ENCODE measurements around the gene JAZF1.

JAZF1 gene

GRCh38 chr7:28041508-28042314, 138.9 kb downstream of the JAZF1 start:
- Histone ChIP-seq H3K27ac (ENCODE audit: low read depth, low read length) (no peak overlapping the region), H3K79me2 (ENCODE audit: insufficient read depth, low read length) (no peaks in the 10 kb centered on the region), H2AFZ (ENCODE audit: low read depth, low read length, severe bottlenecking) (no peak overlapping the region), H3K9me3 (ENCODE audit: insufficient read depth, low read length) (no peaks in the 10 kb centered on the region), H3F3A (ENCODE audit: insufficient read depth) (no peaks in the 10 kb centered on the region), H3K36me3 (ENCODE audit: low read length) (no peaks in the 10 kb centered on the region), H3K9me2 (replicated peaks; ENCODE audit: insufficient read depth, low read length) (no peaks in the 10 kb centered on the region), H3K27me3 (ENCODE audit: low read length) (no peaks in the 10 kb centered on the region), H4K20me1 (ENCODE audit: low read depth, low read length) (no peaks in the 10 kb centered on the region), H3K9ac (ENCODE audit: low read length) (no peak overlapping the region), H3K4me3 (ENCODE audit: insufficient read depth, low read length, poor library complexity, severe bottlenecking) (no peak overlapping the region), H3K4me2 (ENCODE audit: low read depth, low read length, poor library complexity, severe bottlenecking) (no peak overlapping the region)
- no peak for TF ChIP-seq CTCF (IDR thresholded peaks at IDR 0.05; ENCODE audit: insufficient read depth, low read length, poor library complexity, severe bottlenecking)
- TF ChIP-seq EZH2phosphoT487 (conservative IDR thresholded peaks at IDR 0.05; ENCODE audit: low read length): no peak

- Histone ChIP-seq H3K4me2 (ENCODE audit: low read depth, low read length, poor library complexity, severe bottlenecking) (no peak overlapping the region), H3K79me2 (ENCODE audit: insufficient read depth, low read length) (no peaks in the 10 kb centered on the region), H4K20me1 (ENCODE audit: low read depth, low read length) (peaks cover 5% of the 10 kb centered on the region; the same call in 1 of the 2 replicates), H3F3A (ENCODE audit: insufficient read depth) (no peaks in the 10 kb centered on the region), H3K9me3 (ENCODE audit: insufficient read depth, low read length) (no peaks in the 10 kb centered on the region), H3K9me2 (replicated peaks; ENCODE audit: insufficient read depth, low read length) (no peaks in the 10 kb centered on the region), H3K36me3 (ENCODE audit: low read length) (no peaks in the 10 kb centered on the region), H3K27ac (ENCODE audit: low read depth, low read length) (no peak overlapping the region), H2AFZ (ENCODE audit: low read depth, low read length, severe bottlenecking) (no peak overlapping the region), H3K27me3 (ENCODE audit: low read length) (no peaks in the 10 kb centered on the region), H3K4me3 (ENCODE audit: insufficient read depth, low read length, poor library complexity, severe bottlenecking) (no peak overlapping the region), H3K9ac (ENCODE audit: low read length) (no peak overlapping the region)
- no peak for TF ChIP-seq CTCF (IDR thresholded peaks at IDR 0.05; ENCODE audit: insufficient read depth, low read length, poor library complexity, severe bottlenecking)
- no peak for TF ChIP-seq EZH2phosphoT487 (conservative IDR thresholded peaks at IDR 0.05; ENCODE audit: low read length)
Measured at GRCh38 chr7:28038175-28038797, 142.3 kb downstream of the JAZF1 start.

GRCh38 chr7:28037220-28038010, 143.2 kb downstream of the JAZF1 start:
- no peaks in the 10 kb centered on the region for H3K79me2 ChIP-seq (ENCODE audit: insufficient read depth, low read length)
- no peak overlapping the region for H2AFZ ChIP-seq (ENCODE audit: low read depth, low read length, severe bottlenecking)
- H3K4me3 ChIP-seq (ENCODE audit: insufficient read depth, low read length, poor library complexity, severe bottlenecking): no peak overlapping the region
- H3K9me3 ChIP-seq (ENCODE audit: insufficient read depth, low read length): no peaks in the 10 kb centered on the region
- H3K4me2 ChIP-seq (ENCODE audit: low read depth, low read length, poor library complexity, severe bottlenecking): no peak overlapping the region
- H3K9ac ChIP-seq (ENCODE audit: low read length): no peak overlapping the region
- H4K20me1 ChIP-seq (ENCODE audit: low read depth, low read length): peaks cover 5% of the 10 kb centered on the region; the same call in 1 of the 2 replicates
- no peaks in the 10 kb centered on the region for H3K9me2 ChIP-seq (replicated peaks; ENCODE audit: insufficient read depth, low read length)
- H3K27ac ChIP-seq (ENCODE audit: low read depth, low read length): no peak overlapping the region
- H3K27me3 ChIP-seq (ENCODE audit: low read length): no peaks in the 10 kb centered on the region
- no peak for TF ChIP-seq EZH2phosphoT487 (conservative IDR thresholded peaks at IDR 0.05; ENCODE audit: low read length)
- no peak for TF ChIP-seq CTCF (IDR thresholded peaks at IDR 0.05; ENCODE audit: insufficient read depth, low read length, poor library complexity, severe bottlenecking)
- H3K36me3 ChIP-seq (ENCODE audit: low read length): no peaks in the 10 kb centered on the region
- H3F3A ChIP-seq (ENCODE audit: insufficient read depth): no peaks in the 10 kb centered on the region

Data from SU-DHL-6 (cell line).